ENCODE data around the gene MRPS2. TPM values are rescaled to one million over a fixed set of nuclear protein-coding genes. Genes with fewer than 3 reads are reported as not detected.

Gene MRPS2
- total and polyA plus RNA-seq, 9 of the 15 experiments (the other 6 are each of a cell fraction or from before 2014, with no cell fraction given): 8.0 to 167 (median 81.3) TPM

DNA sequence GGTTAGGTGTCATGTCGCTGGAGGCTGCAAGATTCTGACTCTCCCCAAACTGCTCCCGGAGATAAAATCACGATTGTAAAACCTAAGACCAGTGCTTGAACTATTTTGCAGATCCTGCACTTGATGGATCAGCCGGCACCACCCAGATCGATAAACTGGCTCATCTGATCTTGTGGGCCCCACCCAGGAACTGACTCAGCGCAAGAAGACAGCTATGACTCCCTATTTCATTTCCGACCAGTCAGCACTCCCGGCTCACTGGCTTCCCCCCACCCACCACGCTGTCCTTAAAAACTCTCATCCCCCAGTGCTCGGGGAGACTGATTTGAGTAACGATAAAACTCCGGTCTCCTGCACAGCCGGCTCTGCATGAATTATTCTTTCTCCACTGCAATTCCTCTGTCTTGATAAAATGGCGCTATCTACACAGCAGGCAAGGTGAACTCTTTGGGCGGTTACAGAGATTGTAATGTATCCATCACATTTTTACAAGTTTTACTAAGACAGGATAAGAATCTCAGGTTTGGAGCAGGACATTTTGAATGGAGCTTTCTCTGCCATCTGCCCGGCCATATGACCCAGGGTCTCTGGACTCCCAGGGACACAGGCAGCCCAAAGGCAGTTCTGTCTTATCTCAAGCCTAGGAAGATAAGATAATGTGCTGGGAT lies 31.5 kb upstream of the MRPS2 start (continued):
- TF ChIP-seq ASH1L (IDR thresholded peaks at IDR 0.05; ENCODE audit: borderline replicate concordance, low read depth, partially characterized antibody) (no peak), PTTG1 (tag; IDR thresholded peaks at IDR 0.05; ENCODE audit: low read depth) (no peak), ZNF407 (IDR thresholded peaks at IDR 0.05; ENCODE audit: low read depth) (no peak), MCM2 (IDR thresholded peaks at IDR 0.05; ENCODE audit: low read depth) (no peak), MEF2D (tag; conservative IDR thresholded peaks at IDR 0.05; ENCODE audit: low read depth) (no peak), PML (IDR thresholded peaks at IDR 0.05; ENCODE audit: low read length) (no peak), STAT5B (CRISPR knock-in tag; IDR thresholded peaks at IDR 0.05) (no peak)
- TF ChIP-seq, protein P1, sequence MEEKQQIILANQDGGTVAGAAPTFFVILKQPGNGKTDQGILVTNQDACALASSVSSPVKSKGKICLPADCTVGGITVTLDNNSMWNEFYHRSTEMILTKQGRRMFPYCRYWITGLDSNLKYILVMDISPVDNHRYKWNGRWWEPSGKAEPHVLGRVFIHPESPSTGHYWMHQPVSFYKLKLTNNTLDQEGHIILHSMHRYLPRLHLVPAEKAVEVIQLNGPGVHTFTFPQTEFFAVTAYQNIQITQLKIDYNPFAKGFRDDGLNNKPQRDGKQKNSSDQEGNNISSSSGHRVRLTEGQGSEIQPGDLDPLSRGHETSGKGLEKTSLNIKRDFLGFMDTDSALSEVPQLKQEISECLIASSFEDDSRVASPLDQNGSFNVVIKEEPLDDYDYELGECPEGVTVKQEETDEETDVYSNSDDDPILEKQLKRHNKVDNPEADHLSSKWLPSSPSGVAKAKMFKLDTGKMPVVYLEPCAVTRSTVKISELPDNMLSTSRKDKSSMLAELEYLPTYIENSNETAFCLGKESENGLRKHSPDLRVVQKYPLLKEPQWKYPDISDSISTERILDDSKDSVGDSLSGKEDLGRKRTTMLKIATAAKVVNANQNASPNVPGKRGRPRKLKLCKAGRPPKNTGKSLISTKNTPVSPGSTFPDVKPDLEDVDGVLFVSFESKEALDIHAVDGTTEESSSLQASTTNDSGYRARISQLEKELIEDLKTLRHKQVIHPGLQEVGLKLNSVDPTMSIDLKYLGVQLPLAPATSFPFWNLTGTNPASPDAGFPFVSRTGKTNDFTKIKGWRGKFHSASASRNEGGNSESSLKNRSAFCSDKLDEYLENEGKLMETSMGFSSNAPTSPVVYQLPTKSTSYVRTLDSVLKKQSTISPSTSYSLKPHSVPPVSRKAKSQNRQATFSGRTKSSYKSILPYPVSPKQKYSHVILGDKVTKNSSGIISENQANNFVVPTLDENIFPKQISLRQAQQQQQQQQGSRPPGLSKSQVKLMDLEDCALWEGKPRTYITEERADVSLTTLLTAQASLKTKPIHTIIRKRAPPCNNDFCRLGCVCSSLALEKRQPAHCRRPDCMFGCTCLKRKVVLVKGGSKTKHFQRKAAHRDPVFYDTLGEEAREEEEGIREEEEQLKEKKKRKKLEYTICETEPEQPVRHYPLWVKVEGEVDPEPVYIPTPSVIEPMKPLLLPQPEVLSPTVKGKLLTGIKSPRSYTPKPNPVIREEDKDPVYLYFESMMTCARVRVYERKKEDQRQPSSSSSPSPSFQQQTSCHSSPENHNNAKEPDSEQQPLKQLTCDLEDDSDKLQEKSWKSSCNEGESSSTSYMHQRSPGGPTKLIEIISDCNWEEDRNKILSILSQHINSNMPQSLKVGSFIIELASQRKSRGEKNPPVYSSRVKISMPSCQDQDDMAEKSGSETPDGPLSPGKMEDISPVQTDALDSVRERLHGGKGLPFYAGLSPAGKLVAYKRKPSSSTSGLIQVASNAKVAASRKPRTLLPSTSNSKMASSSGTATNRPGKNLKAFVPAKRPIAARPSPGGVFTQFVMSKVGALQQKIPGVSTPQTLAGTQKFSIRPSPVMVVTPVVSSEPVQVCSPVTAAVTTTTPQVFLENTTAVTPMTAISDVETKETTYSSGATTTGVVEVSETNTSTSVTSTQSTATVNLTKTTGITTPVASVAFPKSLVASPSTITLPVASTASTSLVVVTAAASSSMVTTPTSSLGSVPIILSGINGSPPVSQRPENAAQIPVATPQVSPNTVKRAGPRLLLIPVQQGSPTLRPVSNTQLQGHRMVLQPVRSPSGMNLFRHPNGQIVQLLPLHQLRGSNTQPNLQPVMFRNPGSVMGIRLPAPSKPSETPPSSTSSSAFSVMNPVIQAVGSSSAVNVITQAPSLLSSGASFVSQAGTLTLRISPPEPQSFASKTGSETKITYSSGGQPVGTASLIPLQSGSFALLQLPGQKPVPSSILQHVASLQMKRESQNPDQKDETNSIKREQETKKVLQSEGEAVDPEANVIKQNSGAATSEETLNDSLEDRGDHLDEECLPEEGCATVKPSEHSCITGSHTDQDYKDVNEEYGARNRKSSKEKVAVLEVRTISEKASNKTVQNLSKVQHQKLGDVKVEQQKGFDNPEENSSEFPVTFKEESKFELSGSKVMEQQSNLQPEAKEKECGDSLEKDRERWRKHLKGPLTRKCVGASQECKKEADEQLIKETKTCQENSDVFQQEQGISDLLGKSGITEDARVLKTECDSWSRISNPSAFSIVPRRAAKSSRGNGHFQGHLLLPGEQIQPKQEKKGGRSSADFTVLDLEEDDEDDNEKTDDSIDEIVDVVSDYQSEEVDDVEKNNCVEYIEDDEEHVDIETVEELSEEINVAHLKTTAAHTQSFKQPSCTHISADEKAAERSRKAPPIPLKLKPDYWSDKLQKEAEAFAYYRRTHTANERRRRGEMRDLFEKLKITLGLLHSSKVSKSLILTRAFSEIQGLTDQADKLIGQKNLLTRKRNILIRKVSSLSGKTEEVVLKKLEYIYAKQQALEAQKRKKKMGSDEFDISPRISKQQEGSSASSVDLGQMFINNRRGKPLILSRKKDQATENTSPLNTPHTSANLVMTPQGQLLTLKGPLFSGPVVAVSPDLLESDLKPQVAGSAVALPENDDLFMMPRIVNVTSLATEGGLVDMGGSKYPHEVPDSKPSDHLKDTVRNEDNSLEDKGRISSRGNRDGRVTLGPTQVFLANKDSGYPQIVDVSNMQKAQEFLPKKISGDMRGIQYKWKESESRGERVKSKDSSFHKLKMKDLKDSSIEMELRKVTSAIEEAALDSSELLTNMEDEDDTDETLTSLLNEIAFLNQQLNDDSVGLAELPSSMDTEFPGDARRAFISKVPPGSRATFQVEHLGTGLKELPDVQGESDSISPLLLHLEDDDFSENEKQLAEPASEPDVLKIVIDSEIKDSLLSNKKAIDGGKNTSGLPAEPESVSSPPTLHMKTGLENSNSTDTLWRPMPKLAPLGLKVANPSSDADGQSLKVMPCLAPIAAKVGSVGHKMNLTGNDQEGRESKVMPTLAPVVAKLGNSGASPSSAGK (IDR thresholded peaks at IDR 0.05): peak; percentile 32; the same call in 1 of the 2 replicates
